ENCODE measurements around the gene DZIP1L.
"Not testable (repeated sequence)": the region's sequence is repeated elsewhere in the genome, so short reads cannot be mapped to it uniquely, and the experiment has no call there.

Gene DZIP1L

GRCh38 chr3:138113326-138113725 lies 2.1 kb downstream of the DZIP1L start:
- no peak for DNase-seq

- no peak for DNase-seq
Observed at GRCh38 chr3:138112362-138112761, 3.0 kb downstream of the DZIP1L start.

DNA sequence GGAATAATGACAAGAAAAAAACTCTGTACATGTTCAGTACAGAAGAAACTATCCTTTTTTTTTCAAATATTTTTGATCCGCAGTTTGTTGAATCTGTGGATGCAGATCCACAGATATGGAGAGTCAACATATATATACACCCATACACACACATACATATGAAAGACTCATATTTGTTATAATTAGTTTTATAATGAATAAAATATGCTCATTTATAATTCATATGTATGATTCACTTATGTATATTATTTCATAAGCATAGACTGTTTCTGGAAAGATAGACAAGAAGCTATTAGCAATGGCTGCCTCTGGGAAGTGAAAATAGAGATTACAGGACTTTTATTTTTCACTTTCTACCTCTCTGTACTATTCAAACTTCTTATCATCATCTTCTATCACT lies 9.8 kb downstream of the DZIP1L start:
- no peak for DNase-seq

- DNase-seq: no peak
Observed at GRCh38 chr3:138103466-138103865, 11.9 kb downstream of the DZIP1L start.

GRCh38 chr3:138101351-138101940 lies 14.0 kb downstream of the DZIP1L start:
- DNase-seq: not testable (repeated sequence)

- DNase-seq: no peak
Observed at GRCh38 chr3:138099417-138099816, 16.0 kb downstream of the DZIP1L start.

GRCh38 chr3:138097192-138098172 lies 17.9 kb downstream of the DZIP1L start:
- DNase-seq: peak in 1 of 2 experiments; percentile 39

- DNase-seq: no peak
Observed at GRCh38 chr3:138093721-138094120, 21.7 kb downstream of the DZIP1L start.

DNA sequence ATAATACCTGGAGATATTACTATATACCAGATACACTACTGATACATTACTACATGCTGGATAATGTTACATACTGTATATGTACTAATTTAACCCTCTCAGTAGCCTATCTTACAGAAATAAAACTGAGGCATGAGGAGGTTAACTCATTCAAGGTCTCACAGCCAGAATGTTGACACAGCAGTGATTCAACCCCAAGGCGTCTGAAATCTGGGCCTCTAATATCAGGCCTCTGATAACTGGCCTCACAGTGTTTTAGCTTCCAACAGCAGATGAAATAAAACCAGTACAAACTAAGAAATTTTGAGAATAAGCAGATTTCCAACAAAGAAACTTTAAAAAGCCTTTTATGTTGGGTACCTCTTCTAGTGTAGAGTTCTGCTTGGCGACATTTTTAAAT lies 23.4 kb downstream of the DZIP1L start:
- DNase-seq: no peak

DNA sequence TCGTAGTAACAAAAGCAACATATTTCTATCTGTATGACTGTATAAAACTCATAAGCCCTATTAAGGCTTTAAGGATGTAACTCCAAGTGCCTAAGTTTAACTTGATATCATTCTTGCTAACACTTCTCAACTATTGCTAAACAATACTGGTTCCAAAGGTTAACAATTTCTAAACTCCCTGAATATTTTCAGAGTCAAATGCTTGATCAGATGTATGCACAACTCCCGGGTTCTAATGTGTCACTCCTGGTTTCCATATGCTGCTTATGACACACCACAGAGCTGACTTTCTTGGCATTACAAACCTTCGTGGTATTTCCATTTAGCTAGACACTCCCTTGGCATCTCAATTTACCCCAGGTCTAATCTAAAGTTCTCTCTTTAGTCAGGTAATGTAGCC lies 26.3 kb downstream of the DZIP1L start:
- no peak for DNase-seq

DNA sequence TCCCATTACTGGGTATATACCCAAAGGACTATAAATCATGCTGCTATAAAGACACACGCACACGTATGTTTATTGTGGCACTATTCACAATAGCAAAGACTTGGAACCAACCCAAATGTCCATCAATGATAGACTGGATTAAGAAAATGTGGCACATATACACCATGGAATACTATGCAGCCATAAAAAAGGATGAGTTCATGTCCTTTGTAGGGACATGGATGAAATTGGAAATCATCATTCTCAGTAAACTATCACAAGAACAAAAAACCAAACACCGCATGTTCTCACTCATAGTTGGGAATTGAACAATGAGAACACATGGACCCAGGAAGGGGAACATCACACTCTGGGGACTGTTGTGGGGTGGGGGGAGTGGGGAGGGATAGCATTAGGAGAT lies 29.7 kb downstream of the DZIP1L start:
- not testable (repeated sequence) for DNase-seq

DNA sequence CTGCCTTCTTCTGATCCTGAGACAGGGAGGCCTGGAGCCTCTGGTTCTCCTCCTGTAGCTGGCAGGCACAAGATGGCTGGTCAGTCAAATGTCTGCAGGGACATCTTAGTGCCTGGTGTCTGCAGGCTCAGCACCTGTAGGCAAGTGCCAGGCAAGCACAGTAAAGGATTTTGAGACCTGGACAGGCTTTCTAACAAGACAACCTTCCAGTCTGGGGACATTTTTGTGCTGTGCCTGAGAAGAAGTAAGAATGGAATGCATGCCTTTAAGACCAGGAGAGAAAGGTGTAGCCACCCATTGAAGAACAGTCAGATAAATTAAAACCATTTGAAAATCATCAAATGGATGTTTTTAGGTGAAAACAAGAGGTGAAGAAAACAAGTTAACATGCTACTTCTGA lies 31.2 kb downstream of the DZIP1L start:
- no peak for DNase-seq

DNA sequence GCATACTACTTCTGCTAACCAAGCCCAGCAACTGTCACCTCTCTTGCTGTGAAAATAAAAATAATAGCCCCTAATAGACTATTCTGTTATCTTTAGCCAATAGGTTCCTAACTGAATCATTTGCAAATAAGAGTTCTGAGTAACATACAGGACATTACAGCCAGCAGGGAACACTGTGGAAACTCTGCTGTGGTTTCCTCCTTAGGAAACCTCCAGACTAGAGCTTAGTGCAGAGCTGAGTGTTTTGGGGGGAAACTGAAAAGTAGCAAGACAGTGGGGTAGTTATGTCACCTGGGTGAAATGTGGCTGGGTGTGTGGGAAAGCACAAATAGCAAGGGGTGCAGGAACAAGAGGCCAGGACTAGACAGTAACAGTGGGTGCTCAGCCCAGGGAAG lies 32.4 kb downstream of the DZIP1L start:
- DNase-seq: no peak

GRCh38 chr3:138082085-138082991 lies 33.1 kb downstream of the DZIP1L start:
- no peak for DNase-seq

GRCh38 chr3:138081371-138082084 lies 33.9 kb downstream of the DZIP1L start:
- no peak for DNase-seq

GRCh38 chr3:138079901-138080300 lies 35.5 kb downstream of the DZIP1L start:
- no peak for DNase-seq

DNA sequence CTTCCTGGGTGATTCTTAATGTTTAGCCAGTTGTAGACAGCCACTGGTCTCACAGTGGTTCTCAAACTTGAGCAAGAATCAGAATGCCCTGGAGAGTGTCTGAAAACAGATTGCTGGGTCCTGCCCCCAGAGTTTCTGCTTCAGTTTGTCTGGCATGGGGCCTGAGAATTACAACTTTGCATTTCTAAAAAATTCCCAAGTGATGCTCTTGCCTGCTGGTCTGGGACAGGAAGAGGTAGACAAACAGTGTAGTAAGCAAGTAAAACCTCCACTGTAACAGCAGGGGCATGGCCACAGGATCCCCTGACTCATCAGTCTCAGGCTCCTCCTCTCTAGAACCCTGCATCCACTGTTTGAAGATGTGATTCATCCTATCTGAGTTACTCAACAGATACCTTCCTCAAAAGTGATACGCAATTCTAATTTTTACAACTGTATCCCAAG lies 36.5 kb downstream of the DZIP1L start:
- DNase-seq: peak in 1 of 2 experiments; percentile 39

DNA sequence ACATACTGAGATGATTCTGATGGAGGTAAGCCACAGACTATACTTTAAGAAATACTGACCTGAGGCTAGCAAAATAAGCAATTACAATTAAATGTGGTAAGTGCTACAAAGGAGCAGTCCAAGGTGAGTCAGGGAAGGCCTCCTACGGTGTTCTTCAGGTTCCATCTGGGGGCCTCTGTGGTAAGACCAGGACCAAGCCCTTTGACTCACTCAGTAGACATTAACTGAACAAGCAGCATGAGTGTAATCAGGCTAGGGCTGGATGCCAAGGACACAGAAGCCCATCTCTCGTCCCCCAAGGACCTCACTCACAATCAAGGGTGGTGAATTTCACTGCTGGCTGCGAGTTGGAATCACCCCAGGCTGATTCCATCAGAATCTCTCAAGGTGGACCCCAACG lies 37.3 kb downstream of the DZIP1L start:
- no peak for DNase-seq

DNA sequence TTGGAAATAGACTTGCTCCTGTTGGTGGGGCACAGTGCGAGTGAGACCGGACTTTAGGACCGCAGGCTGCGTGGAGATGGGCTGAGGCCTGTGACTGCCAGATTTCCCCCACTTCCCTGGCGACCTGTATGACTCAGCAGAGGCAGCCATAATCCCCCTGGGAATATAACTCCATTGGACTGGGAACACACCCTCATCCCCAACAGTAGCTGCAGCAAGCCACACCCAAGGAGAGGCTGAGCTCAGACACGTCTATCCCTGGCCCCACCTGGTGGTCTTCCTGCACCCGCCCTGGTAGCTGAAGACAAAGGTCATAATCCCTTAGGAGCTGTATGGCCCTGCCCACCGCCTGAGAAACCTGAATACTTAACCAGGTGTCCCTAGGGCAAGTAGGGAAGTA lies 42.6 kb downstream of the DZIP1L start:
- DNase-seq: no peak

GRCh38 chr3:138070006-138070405 lies 45.4 kb downstream of the DZIP1L start:
- no peak for DNase-seq

- DNase-seq: peak; percentile 88 to 91
Observed at GRCh38 chr3:138068579-138069174, 46.7 kb downstream of the DZIP1L start.

DNA sequence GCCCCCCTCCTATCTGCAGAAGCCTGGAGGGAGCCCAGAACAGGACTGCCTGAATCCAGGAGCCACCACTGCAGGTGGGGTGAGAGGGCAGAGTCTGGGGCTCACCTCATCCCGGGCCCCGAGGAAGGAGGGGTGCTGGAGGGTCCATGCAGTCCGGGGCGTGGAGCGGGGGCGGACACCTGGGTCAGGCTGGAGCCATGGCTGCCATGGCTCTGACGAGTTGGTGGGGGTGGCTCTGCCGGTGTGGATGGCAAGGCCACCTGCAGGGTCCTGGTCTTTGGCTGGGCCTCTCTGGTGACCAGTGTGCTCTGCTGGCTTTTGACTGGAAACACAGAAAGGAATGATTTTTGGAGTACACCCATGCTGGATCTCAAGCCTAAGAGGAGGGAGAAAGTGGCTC lies 47.4 kb downstream of the DZIP1L start:
- DNase-seq: no peak

Data from activated T-cell treated with anti-CD3 and anti-CD28 coated beads, Interleukin-2, amount 50 U/mL, for 48 hours (primary cell).